CD4-positive, alpha-beta T cell (primary cell): ENCODE data around the gene CEACAM7. TPM values are rescaled to one million over a fixed set of nuclear protein-coding genes. Genes with fewer than 3 reads are reported as not detected.
A peak's percentile ranks its signal among the peaks of the same experiment; 100 is the strongest.

ENCODE experiments used
- ATAC-seq: fragments of 200-7000 bp; cut with Tn5 transposase; one replicate; pipeline ENCODE4 v1.10.0; 2022; ENCODE audit warnings: mild to moderate bottlenecking; ENCODE audit not compliant: poor library complexity
- CTCF ChIA-PET: fragments of 350-600 bp; sonication (Branson Sonifier 250); formaldehyde crosslinking; loops from one replicate; lab custom pipeline; 2021; ENCODE audit warnings: antibody characterized with exemption, inconsistent platforms; lab: Charles Lee
- POLR2A ChIA-PET: fragments of 350-600 bp; sonication (Branson Sonifier 250); formaldehyde crosslinking; loops from one replicate; lab custom pipeline; 2021; ENCODE audit warnings: antibody characterized with exemption, inconsistent platforms; lab: Charles Lee
- DNase-seq, 14 experiments: peaks; one replicate each; pipeline ENCODE4 v3.0.0-alpha.2; 2013 to 2020; ENCODE audit warnings: mixed read lengths in 2 of 14
- H3K27ac ChIP-seq, 2 donors: one replicate each; pipeline versions ENCODE4 v1.5.1 to v1.7.0; 2013; ENCODE audit warnings: low read length in 2 of 2, low read depth in 1 of 2, mild to moderate bottlenecking in 1 of 2
- H3K27me3 ChIP-seq, 2 experiments: 1 replicate in 1 of 2; 2 replicates in 1 of 2; pipeline versions ENCODE4 v1.6.1 to v1.7.0; 2013; ENCODE audit warnings: low read length in 2 of 2, control low read depth in 1 of 2, mild to moderate bottlenecking in 1 of 2, moderate library complexity in 1 of 2; ENCODE audit not compliant: insufficient read depth in 2 of 2, control insufficient read depth in 1 of 2
- H3K36me3 ChIP-seq: one replicate; pipeline ENCODE4 v1.6.1; 2013; ENCODE audit warnings: low read length, control low read depth; ENCODE audit not compliant: insufficient read depth
- H3K4me1 ChIP-seq: one replicate; pipeline ENCODE4 v1.6.1; 2013; ENCODE audit warnings: low read length, control low read depth; ENCODE audit not compliant: insufficient read depth
- H3K4me3 ChIP-seq: one replicate; pipeline ENCODE4 v1.5.1; 2013; ENCODE audit warnings: mild to moderate bottlenecking, low read length, moderate library complexity
- H3K9me3 ChIP-seq, 2 experiments: 1 replicate in 1 of 2; 2 replicates in 1 of 2; pipeline versions ENCODE4 v1.6.1 to v1.7.0; 2013; ENCODE audit warnings: low read length in 2 of 2, mild to moderate bottlenecking in 2 of 2, control low read depth in 1 of 2, moderate library complexity in 1 of 2; ENCODE audit not compliant: control insufficient read depth in 1 of 2, insufficient read depth in 1 of 2
- H3K27ac Mint-ChIP-seq: one replicate; pipeline ENCODE4 v1.8.0; 2020; ENCODE audit warnings: mixed read lengths
- H3K27me3 Mint-ChIP-seq: one replicate; pipeline ENCODE4 v1.8.0; 2021; ENCODE audit warnings: mixed read lengths
- H3K36me3 Mint-ChIP-seq: one replicate; pipeline ENCODE4 v1.8.0; 2021; ENCODE audit warnings: low read depth, mixed read lengths
- H3K4me1 Mint-ChIP-seq: one replicate; pipeline ENCODE4 v1.8.0; 2021; ENCODE audit warnings: low read depth, mixed read lengths
- H3K4me3 Mint-ChIP-seq: one replicate; pipeline ENCODE4 v1.8.0; 2020; ENCODE audit warnings: mild to moderate bottlenecking, mixed read lengths
- H3K9me3 Mint-ChIP-seq: one replicate; pipeline ENCODE4 v1.8.0; 2020; ENCODE audit warnings: mixed read lengths
- CTCF ChIP-seq: fragments of 200-600 bp; IDR thresholded peaks from one replicate; pipeline ENCODE4 v1.8.0; 2022; ENCODE audit warnings: antibody characterized with exemption, mild to moderate bottlenecking
- intact Hi-C, 2 experiments: fragments of 100-400 bp; cut with DNase I in 1 of 2; cut with micrococcal nuclease in 1 of 2; formaldehyde crosslinking; loops; one replicate each; pipeline versions ENCODE4 v1.15.1 to v1.9.0; 2023 to 2025; cut with DNase I, micrococcal nuclease
- total RNA-seq, 174 experiments: library from RNA in 2 of 174; stranded (reverse) in 2 of 174; gene quantifications; one replicate each; pipeline ENCODE4 v1.2.3 and lab custom pipeline; 2021 to 2026

CEACAM7 gene
- total RNA-seq, 2 experiments from 2014 or later: not detected

GRCh38 chr19:41626278-41626677 lies 61.8 kb downstream of the CEACAM7 start:
- H3K27ac Mint-ChIP-seq: no peak overlapping the region
- CTCF ChIA-PET: no interaction called here
- H3K36me3 ChIP-seq: no peaks in the 10 kb centered on the region
- H3K4me1 ChIP-seq: no peaks in the 10 kb centered on the region
- POLR2A ChIA-PET: no interaction called here
- no peak overlapping the region for H3K27ac ChIP-seq
- intact Hi-C loops: no loop called here
- no peak for TF ChIP-seq CTCF
- H3K4me1 Mint-ChIP-seq: no peaks in the 10 kb centered on the region
- H3K27me3 ChIP-seq: peaks cover 16 to 18% of the 10 kb centered on the region in 2 experiments
- H3K27me3 Mint-ChIP-seq: peaks cover 30% of the 10 kb centered on the region
- no peak overlapping the region for H3K4me3 Mint-ChIP-seq
- H3K9me3 Mint-ChIP-seq: peaks cover 5% of the 10 kb centered on the region
- peaks cover 0 to 6% of the 10 kb centered on the region in 2 experiments for H3K9me3 ChIP-seq
- DNase-seq (no peak), ATAC-seq (no peak)
- H3K36me3 Mint-ChIP-seq: no peaks in the 10 kb centered on the region
- peak overlapping the region; percentile 38 for H3K4me3 ChIP-seq

- Mint-ChIP-seq H3K4me3 (no peak overlapping the region), H3K4me1 (no peaks in the 10 kb centered on the region), H3K36me3 (no peaks in the 10 kb centered on the region), H3K9me3 (no peaks in the 10 kb centered on the region), H3K27ac (no peak overlapping the region), H3K27me3 (peaks cover 24% of the 10 kb centered on the region)
- Histone ChIP-seq H3K9me3 (no peaks in the 10 kb centered on the region), H3K4me3 (no peak overlapping the region), H3K4me1 (no peaks in the 10 kb centered on the region), H3K36me3 (no peaks in the 10 kb centered on the region), H3K27me3 (peaks cover 16 to 18% of the 10 kb centered on the region in 2 experiments), H3K27ac (no peak overlapping the region)
- intact Hi-C loops: no loop called here
- ATAC-seq (no peak), DNase-seq (no peak)
- ChIA-PET POLR2A (no interaction called here), CTCF (no interaction called here)
- TF ChIP-seq CTCF: no peak
These were observed 63.1 kb downstream of the CEACAM7 start for GRCh38 chr19:41624937-41625336.

GRCh38 chr19:41624515-41624914 lies 63.6 kb downstream of the CEACAM7 start:
- no peaks in the 10 kb centered on the region for H3K36me3 ChIP-seq
- H3K4me1 ChIP-seq: no peaks in the 10 kb centered on the region
- H3K27ac ChIP-seq: no peak overlapping the region
- intact Hi-C loops: no loop called here
- Mint-ChIP-seq H3K36me3 (no peaks in the 10 kb centered on the region), H3K27me3 (peaks cover 24% of the 10 kb centered on the region), H3K4me1 (no peaks in the 10 kb centered on the region), H3K4me3 (no peak overlapping the region), H3K27ac (no peak overlapping the region), H3K9me3 (no peaks in the 10 kb centered on the region)
- H3K27me3 ChIP-seq: peaks cover 16 to 18% of the 10 kb centered on the region in 2 experiments
- ATAC-seq (no peak), DNase-seq (no peak)
- H3K4me3 ChIP-seq: no peak overlapping the region
- ChIA-PET CTCF (no interaction called here), POLR2A (no interaction called here)
- no peak for TF ChIP-seq CTCF
- H3K9me3 ChIP-seq: no peaks in the 10 kb centered on the region
